WTC11 (cell line): Measurements from ENCODE around the gene PLXNA2. TPM values are rescaled to one million over a fixed set of nuclear protein-coding genes. Genes with fewer than 3 reads are reported as not detected.

ENCODE experiments used
- ATAC-seq: fragments of 200-7000 bp; cut with Tn5 transposase; 2 replicates; pipeline ENCODE4 v1.10.0; 2021; ENCODE audit warnings: mild to moderate bottlenecking, moderate library complexity
- CTCF ChIA-PET: fragments of 300-600 bp; sonication (Branson Sonifier 250); formaldehyde crosslinking; loops from one replicate; lab custom pipeline; 2021; ENCODE audit warnings: antibody characterized with exemption; lab: Charles Lee
- POLR2A ChIA-PET: fragments of 350-600 bp; sonication (Branson Sonifier 250); formaldehyde crosslinking; loops from one replicate; lab custom pipeline; 2021; ENCODE audit warnings: antibody characterized with exemption; lab: Charles Lee
- DNase-seq: peaks from one replicate; pipeline ENCODE4 v3.0.0; 2021; ENCODE audit warnings: low spot score
- H3K27ac Mint-ChIP-seq: 2 replicates; pipeline ENCODE4 v1.8.0; 2021; ENCODE audit warnings: mixed read lengths
- H3K27me3 Mint-ChIP-seq: 2 replicates; pipeline ENCODE4 v1.8.0; 2021; ENCODE audit warnings: low read depth, mild to moderate bottlenecking, moderate library complexity, mixed read lengths
- H3K36me3 Mint-ChIP-seq: 2 replicates; pipeline ENCODE4 v1.8.0; 2021; ENCODE audit warnings: mixed read lengths
- H3K4me1 Mint-ChIP-seq: 2 replicates; pipeline ENCODE4 v1.8.0; 2022; ENCODE audit warnings: mixed read lengths
- H3K4me3 Mint-ChIP-seq: 2 replicates; pipeline ENCODE4 v1.8.0; 2021; ENCODE audit warnings: mild to moderate bottlenecking, moderate library complexity, mixed read lengths
- H3K9me3 Mint-ChIP-seq: 2 replicates; pipeline ENCODE4 v1.8.0; 2021; ENCODE audit warnings: mixed read lengths
- AFF4 ChIP-seq: sonication (generic); formaldehyde crosslinking; IDR thresholded peaks from 2 replicates; pipeline ENCODE4 v1.8.1; 2023; ENCODE audit warnings: mild to moderate bottlenecking, missing genetic modification reagents, borderline replicate concordance
- AR ChIP-seq: fragments of 250-450 bp; sonication (Bioruptor Pico); IDR thresholded peaks from 2 replicates; pipeline ENCODE4 v1.9.0; 2021; ENCODE audit warnings: mild to moderate bottlenecking
- ATF6 ChIP-seq: sonication (generic); formaldehyde crosslinking; IDR thresholded peaks from 2 replicates; pipeline ENCODE4 v1.8.1; 2023; ENCODE audit warnings: mild to moderate bottlenecking, missing genetic modification reagents
- FOXJ3 ChIP-seq: sonication (generic); formaldehyde crosslinking; IDR thresholded peaks from 2 replicates; pipeline ENCODE4 v1.9.0; 2021; ENCODE audit warnings: missing genetic modification reagents, mild to moderate bottlenecking, borderline replicate concordance
- PRRX2 ChIP-seq: fragments of 250-450 bp; sonication (Bioruptor Pico); IDR thresholded peaks from 2 replicates; pipeline ENCODE4 v1.8.0; 2021; ENCODE audit warnings: mild to moderate bottlenecking
- SOX15 ChIP-seq: fragments of 250-450 bp; sonication (Bioruptor Pico); IDR thresholded peaks from 2 replicates; pipeline ENCODE4 v1.9.0; 2021; ENCODE audit warnings: mild to moderate bottlenecking
- ZNF219 ChIP-seq: sonication (generic); formaldehyde crosslinking; IDR thresholded peaks from 2 replicates; pipeline ENCODE4 v1.8.0; 2023; ENCODE audit warnings: missing genetic modification reagents, mild to moderate bottlenecking, borderline replicate concordance
- ZNF532 ChIP-seq: fragments of 250-450 bp; sonication (Bioruptor Pico); IDR thresholded peaks from 2 replicates; pipeline ENCODE4 v1.9.0; 2021; ENCODE audit warnings: mild to moderate bottlenecking, borderline replicate concordance
- total RNA-seq: library from RNA; stranded (reverse); gene quantifications from 3 replicates; pipeline ENCODE4 v1.2.3, GENCODE V29; 2021

PLXNA2 gene
- total RNA-seq, 1 experiment from 2014 or later, result 4.2 TPM

- no peak for TF ChIP-seq ZNF532 (CRISPR knock-in tag)
- no peak for TF ChIP-seq SOX15
Observed at GRCh38 chr1:208058756-208059155, 185.4 kb downstream of the PLXNA2 start (continued).

- DNase-seq (no peak), ATAC-seq (no peak; the same call in none of the 2 replicates)
- Mint-ChIP-seq H3K9me3 (no peaks in the 10 kb centered on the region), H3K27ac (no peak overlapping the region), H3K36me3 (no peaks in the 10 kb centered on the region), H3K27me3 (no peaks in the 10 kb centered on the region), H3K4me3 (no peak overlapping the region), H3K4me1 (peaks cover 13% of the 10 kb centered on the region)
- ChIA-PET POLR2A (no interaction called here), CTCF (interaction anchor here (1.0 kb wide), 1 partner anchor 187 kb away, joined by 3 read pairs; no protein-coding TSS in a partner anchor)
- TF ChIP-seq AR (no peak), ZNF219 (no peak)
Observed at GRCh38 chr1:208058267-208058666, 185.9 kb downstream of the PLXNA2 start.

- H3K9me3 Mint-ChIP-seq, result no peaks in the 10 kb centered on the region
- ChIA-PET CTCF (interaction anchor here (0.6 kb wide), 1 partner anchor 187 kb away, joined by 3 read pairs; no protein-coding TSS in a partner anchor), POLR2A (no interaction called here)
- TF ChIP-seq FOXJ3 (CRISPR knock-in tag), result no peak
- TF ChIP-seq PRRX2, result no peak
- TF ChIP-seq SOX15, result no peak
- no peak for TF ChIP-seq ATF6 (CRISPR knock-in tag)
- no peak for TF ChIP-seq AFF4
- no peak for DNase-seq
- peaks cover 25% of the 10 kb centered on the region for H3K4me1 Mint-ChIP-seq
- no peaks in the 10 kb centered on the region for H3K27me3 Mint-ChIP-seq
- no peak overlapping the region for H3K27ac Mint-ChIP-seq
- ATAC-seq, result no peak
- H3K4me3 Mint-ChIP-seq, result no peak overlapping the region
- H3K36me3 Mint-ChIP-seq, result no peaks in the 10 kb centered on the region
Observed at GRCh38 chr1:208057056-208057455, 187.1 kb downstream of the PLXNA2 start.
